ENCODE measurements around the gene ZMAT3. TPM values are rescaled to one million over a fixed set of nuclear protein-coding genes. Genes with fewer than 3 reads are reported as not detected.

ZMAT3 gene
- total RNA-seq, 4 donors from 2014 or later = 5.3 to 9.2 (median 6.8) TPM

DNA sequence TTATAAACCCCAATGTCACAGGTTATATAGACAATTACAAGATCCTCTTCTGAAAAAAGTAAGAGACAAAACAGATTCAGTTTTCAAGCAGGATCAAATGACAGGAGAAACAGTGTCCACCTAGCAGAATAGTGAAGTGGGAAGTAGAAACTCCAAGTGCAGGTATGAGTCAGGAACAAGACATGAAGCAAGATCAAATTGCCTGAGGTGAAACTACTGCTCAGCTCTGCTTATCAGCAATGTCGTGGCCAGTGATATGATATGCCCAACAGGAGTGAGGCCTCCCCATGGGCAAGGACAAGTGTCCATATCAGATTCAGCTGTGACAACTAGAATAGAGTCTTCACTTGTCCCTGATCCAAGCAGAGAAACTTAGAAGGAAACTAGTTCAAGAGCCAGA is 100.0 kb downstream of the ZMAT3 start:
- Histone ChIP-seq H3K9me3 (peaks cover 0 to 4% (median 0%) of the 10 kb centered on the region in 3 donors), H3K27ac (no peak overlapping the region), H3K4me1 (peaks cover 0 to 3% (median 0%) of the 10 kb centered on the region in 3 donors), H3K36me3 (no peaks in the 10 kb centered on the region), H3K4me3 (no peak overlapping the region), H3K27me3 (no peaks in the 10 kb centered on the region)
- intact Hi-C loops (cut with DNase I) = no loop called here
- WGBS, 2 donors = 20 to 22% methylated on average over 1 of the region's 1 CpG
- no peak for DNase-seq
- no peak for TF ChIP-seq POLR2A (IDR thresholded peaks at IDR 0.05)
- TF ChIP-seq, protein P1, sequence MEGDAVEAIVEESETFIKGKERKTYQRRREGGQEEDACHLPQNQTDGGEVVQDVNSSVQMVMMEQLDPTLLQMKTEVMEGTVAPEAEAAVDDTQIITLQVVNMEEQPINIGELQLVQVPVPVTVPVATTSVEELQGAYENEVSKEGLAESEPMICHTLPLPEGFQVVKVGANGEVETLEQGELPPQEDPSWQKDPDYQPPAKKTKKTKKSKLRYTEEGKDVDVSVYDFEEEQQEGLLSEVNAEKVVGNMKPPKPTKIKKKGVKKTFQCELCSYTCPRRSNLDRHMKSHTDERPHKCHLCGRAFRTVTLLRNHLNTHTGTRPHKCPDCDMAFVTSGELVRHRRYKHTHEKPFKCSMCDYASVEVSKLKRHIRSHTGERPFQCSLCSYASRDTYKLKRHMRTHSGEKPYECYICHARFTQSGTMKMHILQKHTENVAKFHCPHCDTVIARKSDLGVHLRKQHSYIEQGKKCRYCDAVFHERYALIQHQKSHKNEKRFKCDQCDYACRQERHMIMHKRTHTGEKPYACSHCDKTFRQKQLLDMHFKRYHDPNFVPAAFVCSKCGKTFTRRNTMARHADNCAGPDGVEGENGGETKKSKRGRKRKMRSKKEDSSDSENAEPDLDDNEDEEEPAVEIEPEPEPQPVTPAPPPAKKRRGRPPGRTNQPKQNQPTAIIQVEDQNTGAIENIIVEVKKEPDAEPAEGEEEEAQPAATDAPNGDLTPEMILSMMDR (IDR thresholded peaks at IDR 0.05) = no peak

DNA sequence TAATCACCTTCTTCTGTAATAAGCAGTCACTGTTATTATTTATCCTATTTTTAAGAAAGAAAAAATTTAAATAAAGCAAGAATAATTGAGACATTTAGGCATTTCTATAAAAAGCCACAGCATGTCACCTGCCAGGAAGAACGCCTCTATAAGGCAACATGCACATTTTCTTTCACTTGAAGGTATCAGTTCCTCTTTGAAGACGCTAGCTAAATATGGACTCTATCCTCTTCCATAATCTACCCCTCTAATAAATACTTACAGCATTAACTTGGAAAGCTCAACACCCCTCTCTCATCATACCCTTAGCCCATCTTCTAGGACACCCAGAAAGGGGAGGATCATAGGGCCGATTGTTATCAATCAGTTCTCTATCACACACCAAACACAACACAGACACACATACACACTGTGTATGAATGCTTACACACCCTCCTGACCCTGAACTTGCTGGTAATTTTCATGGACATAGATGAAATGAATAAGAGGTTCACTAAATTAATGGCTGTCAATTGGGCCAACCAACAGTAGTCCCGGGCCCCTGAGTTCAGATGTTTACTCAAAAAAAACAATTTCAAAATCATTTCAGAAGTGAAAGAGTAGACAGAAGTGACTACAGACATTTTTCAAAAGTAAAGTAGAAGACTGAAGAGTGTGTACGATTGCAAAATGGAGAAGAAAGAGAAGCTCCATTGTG is 102.5 kb downstream of the ZMAT3 start:
- TF ChIP-seq POLR2A (IDR thresholded peaks at IDR 0.05) = no peak
- 66 to 74% methylated on average over 5 of the region's 5 CpGs for WGBS, 2 donors
- no peak for DNase-seq
- Histone ChIP-seq H3K9me3 (peaks cover 0 to 2% (median 0%) of the 10 kb centered on the region in 3 donors), H3K4me1 (peaks cover 0 to 12% (median 0%) of the 10 kb centered on the region in 3 donors), H3K27me3 (no peaks in the 10 kb centered on the region), H3K27ac (no peak overlapping the region), H3K36me3 (no peaks in the 10 kb centered on the region), H3K4me3 (no peak overlapping the region)
- intact Hi-C loops (cut with DNase I) = loop anchor here (10.0 kb wide), 1 partner anchor 534 kb away; no protein-coding TSS in a partner anchor

Small RNA genes within 50 kb of the gene (small RNA-seq; reads per million reads assigned to genes)
- gene RF00019 = 0 reads per million in 4 donors

Other genes starting within 250 kb of the ZMAT3 start
- gene PIK3CA, start 76.5 kb upstream of the ZMAT3 start, total RNA-seq = 10 to 100 TPM; 10.6 to 20.8 (median 17.2) TPM
- gene KCNMB3, start 179.3 kb upstream of the ZMAT3 start, total RNA-seq = 1 to 10 TPM in 2 of 4 donors, under 1 TPM in 2; 0.15 to 1.6 (median 1.2) TPM

Data from esophagus squamous epithelium (tissue), 5 donors.